ENCODE data around the gene NUP54.

Gene NUP54

GRCh38 chr4:76066546-76066945 lies 81.7 kb downstream of the NUP54 start:
- DNase-seq, result no peak

Measured in retina (tissue), 1 donor.